Upper lobe of left lung (tissue), 6 donors: ENCODE measurements around the gene FLT4. TPM values are rescaled to one million over a fixed set of nuclear protein-coding genes. Genes with fewer than 3 reads are reported as not detected.
A peak's percentile ranks its signal among the peaks of the same experiment; 100 is the strongest.

Experiments used
- ATAC-seq, 2 donors: fragments of 200-7000 bp; cut with Tn5 transposase; one replicate each; pipeline ENCODE4 v1.9.1; 2022; ENCODE audit warnings: mild to moderate bottlenecking in 2 of 2, moderate library complexity in 2 of 2; ENCODE audit not compliant: low FRiP score in 2 of 2
- DNase-seq, 2 donors: peaks; one replicate each; pipeline ENCODE4 v3.0.0-alpha.2; 2019 to 2020
- H3K27ac ChIP-seq, 4 donors: fragments of 200-600 bp; sonication (generic); one replicate each; pipeline ENCODE4 v1.5.1; 2016 to 2019
- H3K27me3 ChIP-seq, 4 donors: fragments of 200-600 bp; sonication (generic); one replicate each; pipeline ENCODE4 v1.5.1; 2017 to 2019
- H3K36me3 ChIP-seq, 4 donors: fragments of 200-600 bp; sonication (generic); one replicate each; pipeline ENCODE4 v1.5.1; 2016 to 2019
- H3K4me1 ChIP-seq, 4 donors: fragments of 200-600 bp; sonication (generic); one replicate each; pipeline ENCODE4 v1.5.1; 2018 to 2019
- H3K4me3 ChIP-seq, 4 donors: fragments of 200-600 bp; sonication (generic); one replicate each; pipeline ENCODE4 v1.5.1; 2017 to 2019; ENCODE audit warnings: mild to moderate bottlenecking in 2 of 4, moderate library complexity in 1 of 4
- H3K9me3 ChIP-seq, 4 donors: fragments of 200-600 bp; sonication (generic); one replicate each; pipeline ENCODE4 v1.5.1; 2018 to 2019
- CTCF ChIP-seq, 6 experiments: fragments of 450-650 bp in 4 of 6; fragments of 200-600 bp in 2 of 6; sonication (generic) in 2 of 6; IDR thresholded peaks; one replicate each; pipeline ENCODE4 v1.5.1; 2016 to 2019; ENCODE audit warnings: antibody characterized with exemption in 6 of 6
- EP300 ChIP-seq, 4 donors: sonication (generic); formaldehyde crosslinking; IDR thresholded peaks; one replicate each; pipeline ENCODE4 v1.5.1; 2017; ENCODE audit warnings: antibody characterized with exemption in 4 of 4, control low read depth in 2 of 4
- POLR2A ChIP-seq, 4 donors: fragments of 450-650 bp; IDR thresholded peaks; one replicate each; pipeline ENCODE4 v1.5.1; 2016 to 2017; ENCODE audit warnings: antibody characterized with exemption in 4 of 4, mild to moderate bottlenecking in 2 of 4
- POLR2AphosphoS5 ChIP-seq, 2 donors: sonication (generic); formaldehyde crosslinking; IDR thresholded peaks; one replicate each; pipeline ENCODE4 v1.5.1; 2017; ENCODE audit warnings: antibody characterized with exemption in 2 of 2
- WGBS, 2 donors: methylation state at CpG; one replicate each; pipeline ENCODE4 v1.1.5; 2017 to 2018; 5-methylcytosine and 5-hydroxymethylcytosine counted together
- total RNA-seq, 6 donors: library from RNA; depleted of rRNA in 4 of 6; stranded (reverse); fragments of >200 nt in 4 of 6; gene quantifications; one replicate each; pipeline versions ENCODE4 v1.1.0 to v1.2.1, GENCODE V29; 2016 to 2021
- donor health status: DM: no; HTN: no; CAD: no; lungs with moderate emphysema.
- donor health status: DM: no; HTN: yes; CAD: no; lungs with severe emphysema.

Gene FLT4
- total RNA-seq, 6 donors from 2014 or later = 11.7 to 34.0 (median 21.2) TPM

- DNase-seq = peak in 1 of 2 donors; percentile 62
- no peaks in the 10 kb centered on the region for H3K27me3 ChIP-seq
- no peak for ATAC-seq
These were observed 40.7 kb downstream of the FLT4 start for GRCh38 chr5:180608572-180609310.

GRCh38 chr5:180607861-180608571 is 41.4 kb downstream of the FLT4 start:
- Histone ChIP-seq H3K27ac (peak overlapping the region in 2 of 4 donors; percentile 8 to 35), H3K4me3 (no peak overlapping the region)
- DNase-seq = peak in 1 of 2 donors; percentile 88

More at GRCh38 chr5:180608572-180609310, 40.7 kb downstream of the FLT4 start:
- H3K9me3 ChIP-seq = no peaks in the 10 kb centered on the region
- no peak for TF ChIP-seq EP300 (IDR thresholded peaks at IDR 0.05)
- TF ChIP-seq CTCF (IDR thresholded peaks at IDR 0.05) = no peak
- TF ChIP-seq POLR2A (IDR thresholded peaks at IDR 0.05) = no peak
- TF ChIP-seq POLR2AphosphoS5 (IDR thresholded peaks at IDR 0.05) = no peak
- 79 to 87% methylated on average over 9 to 26 of the region's 26 CpGs for WGBS, 2 donors
- H3K27ac ChIP-seq = peak overlapping the region in 2 of 4 donors; percentile 35 to 40
- no peak overlapping the region for H3K4me3 ChIP-seq
- peaks cover 0 to 16% (median 0%) of the 10 kb centered on the region in 4 donors for H3K36me3 ChIP-seq
- peaks cover 0 to 3% (median 0%) of the 10 kb centered on the region in 4 donors for H3K4me1 ChIP-seq

GRCh38 chr5:180606215-180606785 is 43.1 kb downstream of the FLT4 start:
- ATAC-seq (no peak), DNase-seq (peak in 1 of 2 donors; percentile 45)
- Histone ChIP-seq H3K4me1 (peaks cover 0 to 3% (median 0%) of the 10 kb centered on the region in 4 donors), H3K9me3 (no peaks in the 10 kb centered on the region), H3K4me3 (no peak overlapping the region), H3K27ac (no peak overlapping the region), H3K36me3 (peaks cover 0 to 12% (median 0%) of the 10 kb centered on the region in 4 donors), H3K27me3 (no peaks in the 10 kb centered on the region)
- 88 to 90% methylated on average over 19 to 21 of the region's 21 CpGs for WGBS, 2 donors
- TF ChIP-seq CTCF (IDR thresholded peaks at IDR 0.05) (peak in 1 of 6 experiments; percentile 1), EP300 (IDR thresholded peaks at IDR 0.05) (no peak)

More at GRCh38 chr5:180607861-180608571, 41.4 kb downstream of the FLT4 start:
- TF ChIP-seq EP300 (IDR thresholded peaks at IDR 0.05) (peak in 1 of 4 donors; percentile 89), POLR2A (IDR thresholded peaks at IDR 0.05) (no peak), POLR2AphosphoS5 (IDR thresholded peaks at IDR 0.05) (peak in 1 of 2 donors; percentile 59), CTCF (IDR thresholded peaks at IDR 0.05) (no peak)
- WGBS, 2 donors = 55 to 59% methylated on average over 18 of the region's 18 CpGs
- no peaks in the 10 kb centered on the region for H3K27me3 ChIP-seq
- no peak for ATAC-seq
- H3K9me3 ChIP-seq = no peaks in the 10 kb centered on the region
- H3K4me1 ChIP-seq = peaks cover 0 to 3% (median 0%) of the 10 kb centered on the region in 4 donors
- H3K36me3 ChIP-seq = peaks cover 0 to 16% (median 0%) of the 10 kb centered on the region in 4 donors

GRCh38 chr5:180605554-180606214 is 43.7 kb downstream of the FLT4 start:
- peaks cover 0 to 7% (median 0%) of the 10 kb centered on the region in 4 donors for H3K4me1 ChIP-seq
- peaks cover 0 to 8% (median 0%) of the 10 kb centered on the region in 4 donors for H3K36me3 ChIP-seq
- 49 to 58% methylated on average over 7 to 11 of the region's 11 CpGs for WGBS, 2 donors
- H3K27me3 ChIP-seq = no peaks in the 10 kb centered on the region
- no peaks in the 10 kb centered on the region for H3K9me3 ChIP-seq
- ATAC-seq = peak; percentile 34 to 62
- TF ChIP-seq POLR2A (IDR thresholded peaks at IDR 0.05) (no peak), CTCF (IDR thresholded peaks at IDR 0.05) (peak; percentile 53 to 77 (median 68)), POLR2AphosphoS5 (IDR thresholded peaks at IDR 0.05) (no peak), EP300 (IDR thresholded peaks at IDR 0.05) (no peak)
- no peak overlapping the region for H3K27ac ChIP-seq
- H3K4me3 ChIP-seq = no peak overlapping the region
- DNase-seq = peak in 1 of 2 donors; percentile 69
